ENCODE results near the gene ISCU. TPM values are rescaled to one million over a fixed set of nuclear protein-coding genes. Genes with fewer than 3 reads are reported as not detected.

ISCU gene
- polyA plus RNA-seq, 1 of the 3 experiments (the other 2 are of a cell fraction), result 165 TPM

GRCh38 chr12:108595711-108596647 lies 33.6 kb downstream of the ISCU start:
- TF ChIP-seq FOSL2 (IDR thresholded peaks at IDR 0.05; ENCODE audit: borderline replicate concordance, low read depth) (no peak), USF1 (IDR thresholded peaks at IDR 0.05; ENCODE audit: borderline replicate concordance, low read depth) (no peak), GABPA (IDR thresholded peaks at IDR 0.05; ENCODE audit: low read depth) (no peak), TCF12 (IDR thresholded peaks at IDR 0.05) (no peak), SIN3A (IDR thresholded peaks at IDR 0.05; ENCODE audit: borderline replicate concordance, low read depth, low read length) (no peak), NFIC (IDR thresholded peaks at IDR 0.05; ENCODE audit: borderline replicate concordance) (no peak), TAF1 (IDR thresholded peaks at IDR 0.05; ENCODE audit: borderline replicate concordance, low read depth, low read length) (no peak), EZH2phosphoT487 (IDR thresholded peaks at IDR 0.05; ENCODE audit: borderline replicate concordance, low read depth) (no peak), RFX5 (IDR thresholded peaks at IDR 0.05; ENCODE audit: low read length) (no peak), RCOR1 (IDR thresholded peaks at IDR 0.05; ENCODE audit: low read length) (no peak), MAX (IDR thresholded peaks at IDR 0.05; ENCODE audit: low read depth) (no peak), NRF1 (IDR thresholded peaks at IDR 0.05; ENCODE audit: low read depth, low read length) (no peak), RXRA (IDR thresholded peaks at IDR 0.05; ENCODE audit: borderline replicate concordance, low read depth) (no peak), TEAD4 (IDR thresholded peaks at IDR 0.05; ENCODE audit: borderline replicate concordance, insufficient read depth) (no peak), JUND (IDR thresholded peaks at IDR 0.05) (no peak), GATA2 (CRISPR knock-in tag; IDR thresholded peaks at IDR 0.05) (no peak), FOXJ3 (CRISPR knock-in tag; IDR thresholded peaks at IDR 0.05) (no peak), CTCF (IDR thresholded peaks at IDR 0.05) (no peak)
- Histone ChIP-seq H3K27ac (ENCODE audit: low read depth in 2 of 2, low read length in 1 of 2) (no peak overlapping the region; a peak in 1 of 4 replicates), H2AFZ (ENCODE audit: low read depth) (no peak overlapping the region), H3K4me2 (peak overlapping the region; percentile 91; the same call in 1 of the 2 replicates), H3F3A (replicated peaks; ENCODE audit: insufficient read depth) (peaks cover 7% of the 10 kb centered on the region), H3K9me2 (no peaks in the 10 kb centered on the region), H3K36me3 (replicated peaks in 1 of 2; ENCODE audit: control insufficient read depth in 1 of 2, insufficient read depth in 2 of 2, low read length in 1 of 2) (peaks cover 0 to 2% of the 10 kb centered on the region in 2 experiments), H3K9ac (no peak overlapping the region), H3K27me3 (ENCODE audit: insufficient read depth) (no peaks in the 10 kb centered on the region), H3K79me2 (ENCODE audit: insufficient read depth) (no peaks in the 10 kb centered on the region), H3K4me3 (ENCODE audit: low read depth in 2 of 2, low read length in 1 of 2) (peak overlapping the region; percentile 45 to 60; a peak in 3 of 4 replicates), H3K4me1 (ENCODE audit: control insufficient read depth in 1 of 2, insufficient read depth in 2 of 2, low read depth in 1 of 2, low read length in 1 of 2) (peaks cover 0 to 26% of the 10 kb centered on the region in 2 experiments; a peak in 1 of 4 replicates), H3K9me3 (no peaks in the 10 kb centered on the region), H4K20me1 (ENCODE audit: insufficient read depth) (no peaks in the 10 kb centered on the region)
- DNase-seq, result no peak
- ChIA-PET CTCF (interaction anchor here (0.9 to 4.6 kb wide), 3 partner anchors 22 to 207 kb away, joined by 3 to 23 read pairs (median 5); no protein-coding TSS in a partner anchor), POLR2A (no interaction called here)
- 81% methylated on average over 14 of the region's 17 CpGs for WGBS (ENCODE audit: low lambda C conversion rate)

Measured in SK-N-SH (cell line).